GM10266 (cell line): ENCODE results near the gene STK32B.

Source experiments
- DNase-seq: peaks from one replicate; pipeline ENCODE4 v3.0.0; 2012; ENCODE audit errors: extremely low spot score
- TF ChIP-seq, protein P1 (sequence below): IDR thresholded peaks from 2 replicates; pipeline ENCODE4 v1.5.1; 2012; ENCODE audit warnings: mild to moderate bottlenecking, low read depth; ENCODE audit not compliant: control insufficient read depth, insufficient read depth; ENCODE audit errors: missing control alignments

STK32B gene

DNA sequence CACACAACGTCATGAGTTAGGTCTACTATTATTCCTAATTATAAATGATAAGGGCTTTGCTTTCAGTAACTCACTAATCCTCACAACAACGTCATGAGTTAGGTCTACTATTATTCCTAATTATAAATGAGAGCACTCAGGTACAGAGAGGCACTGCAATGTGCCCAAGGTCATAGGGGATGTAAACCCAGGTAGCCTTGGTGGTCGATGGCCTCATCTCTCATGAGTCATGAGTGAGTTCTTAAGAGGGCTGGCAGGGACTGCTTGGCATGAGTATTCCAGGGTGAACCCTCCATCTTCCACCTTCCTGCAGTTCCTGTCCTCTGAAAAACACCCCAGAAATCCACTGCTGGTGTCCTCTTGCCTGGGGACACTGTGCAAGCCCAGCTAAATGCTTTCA, 317.1 kb downstream of the STK32B start:
- TF ChIP-seq, protein P1, sequence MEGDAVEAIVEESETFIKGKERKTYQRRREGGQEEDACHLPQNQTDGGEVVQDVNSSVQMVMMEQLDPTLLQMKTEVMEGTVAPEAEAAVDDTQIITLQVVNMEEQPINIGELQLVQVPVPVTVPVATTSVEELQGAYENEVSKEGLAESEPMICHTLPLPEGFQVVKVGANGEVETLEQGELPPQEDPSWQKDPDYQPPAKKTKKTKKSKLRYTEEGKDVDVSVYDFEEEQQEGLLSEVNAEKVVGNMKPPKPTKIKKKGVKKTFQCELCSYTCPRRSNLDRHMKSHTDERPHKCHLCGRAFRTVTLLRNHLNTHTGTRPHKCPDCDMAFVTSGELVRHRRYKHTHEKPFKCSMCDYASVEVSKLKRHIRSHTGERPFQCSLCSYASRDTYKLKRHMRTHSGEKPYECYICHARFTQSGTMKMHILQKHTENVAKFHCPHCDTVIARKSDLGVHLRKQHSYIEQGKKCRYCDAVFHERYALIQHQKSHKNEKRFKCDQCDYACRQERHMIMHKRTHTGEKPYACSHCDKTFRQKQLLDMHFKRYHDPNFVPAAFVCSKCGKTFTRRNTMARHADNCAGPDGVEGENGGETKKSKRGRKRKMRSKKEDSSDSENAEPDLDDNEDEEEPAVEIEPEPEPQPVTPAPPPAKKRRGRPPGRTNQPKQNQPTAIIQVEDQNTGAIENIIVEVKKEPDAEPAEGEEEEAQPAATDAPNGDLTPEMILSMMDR = no peak
- DNase-seq = no peak

DNA sequence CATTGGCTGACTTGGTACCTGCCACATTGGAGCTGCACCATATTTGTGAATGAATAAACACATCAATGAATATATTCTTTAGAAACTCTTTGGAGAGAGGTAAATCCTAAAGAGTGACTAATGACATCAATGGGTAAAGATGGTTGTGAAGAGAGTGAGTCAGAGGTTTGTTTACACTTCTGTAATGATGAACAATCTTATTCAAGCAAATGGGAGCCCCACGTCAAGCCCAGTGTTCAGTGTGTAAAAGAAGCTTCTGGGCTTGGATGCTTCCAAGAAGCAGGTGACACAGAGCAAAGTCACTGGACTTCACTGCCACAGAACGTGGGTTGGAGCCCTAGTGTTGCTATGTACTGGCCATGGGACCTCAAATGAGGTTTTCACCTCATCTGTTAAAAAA, 319.0 kb downstream of the STK32B start:
- DNase-seq = no peak
- TF ChIP-seq, protein P1 = no peak

DNA sequence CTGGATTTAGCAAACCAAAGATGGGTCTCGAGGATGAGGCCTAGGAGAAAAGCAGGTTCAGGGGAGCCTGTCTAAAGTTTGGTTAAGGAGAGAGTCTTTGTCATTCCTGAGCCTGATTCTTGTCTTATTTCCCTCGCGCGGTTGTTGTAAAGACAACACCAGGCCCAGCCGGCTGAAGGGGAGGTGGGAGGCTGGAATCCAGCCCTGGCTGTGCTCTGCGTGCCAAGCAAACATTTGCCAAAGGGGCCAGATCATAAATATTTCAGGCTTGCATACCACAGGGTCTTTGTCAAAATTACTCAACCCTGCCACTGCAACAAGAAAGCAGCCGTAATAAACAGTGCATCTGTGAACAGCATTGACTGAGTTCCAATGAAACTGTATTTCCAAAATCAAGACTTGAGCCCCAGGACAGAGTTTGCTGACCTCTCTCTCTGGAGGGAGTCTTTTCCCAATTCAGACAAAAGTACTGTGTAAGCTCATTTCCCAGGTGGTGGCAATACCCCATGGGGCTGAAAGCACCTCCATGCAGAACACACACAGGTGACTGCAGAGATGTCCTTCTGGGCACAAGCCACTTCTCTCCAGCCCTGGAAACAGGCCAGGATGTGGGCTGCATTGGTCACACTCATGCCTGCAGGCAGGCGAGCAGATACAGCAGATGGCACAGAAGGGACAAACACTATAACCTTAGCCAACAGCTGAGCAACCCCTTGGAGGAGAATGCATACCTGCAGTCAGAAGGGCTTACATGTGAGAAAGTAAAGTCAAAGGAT, 320.3 kb downstream of the STK32B start:
- TF ChIP-seq, protein P1 = no peak
- DNase-seq = no peak

DNA sequence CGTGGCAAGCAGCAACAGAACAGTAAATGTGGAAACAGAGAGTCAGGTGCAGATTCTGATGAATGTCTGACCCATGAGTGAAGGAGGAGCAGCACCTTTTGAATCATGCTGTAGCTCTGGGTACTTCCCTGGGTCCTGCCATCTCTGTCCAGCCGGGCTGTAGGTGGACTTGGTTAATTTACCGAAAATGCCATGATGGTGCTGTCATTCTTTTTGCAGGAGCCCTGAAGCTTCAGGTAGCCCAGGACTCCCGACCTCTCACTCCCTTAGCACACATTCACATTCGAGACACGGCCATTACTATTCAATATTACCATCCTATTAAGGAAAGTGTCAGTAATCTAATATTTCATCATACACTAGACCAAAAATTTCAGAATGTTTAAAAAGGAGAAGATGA, 320.9 kb downstream of the STK32B start:
- no peak for DNase-seq
- TF ChIP-seq, protein P1 = no peak

DNA sequence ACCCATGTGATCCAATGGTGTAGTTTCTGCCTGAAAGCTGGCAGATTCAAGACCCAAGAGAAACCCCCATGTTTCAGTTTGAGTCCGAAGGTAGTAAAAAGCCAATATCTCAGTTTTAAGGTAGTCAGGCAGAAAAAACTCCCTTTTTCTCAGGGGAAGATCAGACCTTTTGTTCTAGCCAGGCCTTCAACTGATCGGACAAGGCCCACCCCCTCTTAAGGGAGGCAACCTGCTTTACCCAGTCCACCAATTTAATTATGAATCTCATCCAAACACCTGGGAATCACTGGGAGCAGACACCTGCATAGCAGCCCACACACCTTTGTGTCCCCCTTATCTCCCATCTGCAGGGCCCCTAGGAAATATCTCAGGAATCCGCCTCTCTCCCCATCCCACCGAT, 322.0 kb downstream of the STK32B start:
- no peak for DNase-seq
- TF ChIP-seq, protein P1 = no peak

DNA sequence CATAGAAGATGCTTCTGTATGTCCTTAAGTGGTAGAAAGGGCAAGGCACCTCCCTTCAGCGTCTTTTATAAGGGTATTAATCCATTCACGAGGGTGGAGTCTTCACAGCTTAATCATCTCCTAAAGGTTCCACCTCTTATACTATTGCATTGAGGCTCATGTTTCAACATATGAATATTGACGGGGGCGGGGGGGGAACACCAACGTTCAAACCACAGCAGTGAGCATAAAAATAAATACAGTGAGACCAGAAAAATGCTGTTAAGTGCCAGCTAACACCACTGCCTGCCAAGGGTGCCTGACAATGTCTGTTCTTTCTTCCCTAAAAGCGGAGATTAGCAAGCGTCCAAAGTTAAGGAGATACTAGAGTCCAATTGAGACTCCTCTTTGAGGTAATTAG, 323.3 kb downstream of the STK32B start:
- TF ChIP-seq, protein P1 = no peak
- no peak for DNase-seq

DNA sequence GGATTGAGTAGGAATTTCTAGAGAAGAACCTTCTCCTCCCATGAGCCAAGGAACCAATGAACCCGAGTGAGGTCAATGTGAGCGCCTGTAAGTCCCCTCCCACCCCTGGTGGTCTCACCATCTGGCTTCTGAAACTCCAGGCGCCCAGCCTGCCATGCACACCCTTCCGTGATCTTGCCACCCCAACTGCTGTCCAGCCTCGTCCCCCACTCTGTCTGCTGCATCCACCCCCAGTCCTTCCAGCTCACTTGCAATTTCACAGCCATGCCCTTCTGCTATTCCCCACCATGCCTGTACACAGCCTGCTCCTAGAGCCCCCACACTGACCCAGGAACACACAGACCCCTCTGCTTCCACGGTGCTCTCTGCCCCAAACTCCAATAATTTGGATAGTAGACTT, 323.7 kb downstream of the STK32B start:
- no peak for DNase-seq
- TF ChIP-seq, protein P1 = no peak
